Gastroesophageal sphincter (tissue), 4 donors: ENCODE results near the gene GABPB1. TPM values are rescaled to one million over a fixed set of nuclear protein-coding genes. Genes with fewer than 3 reads are reported as not detected.

ENCODE experiments used
- ATAC-seq: fragments of 150-250 bp; one replicate; pipeline ENCODE4 v1.9.1; 2016; ENCODE audit warnings: mild to moderate bottlenecking, moderate library complexity
- H3K27ac ChIP-seq, 4 donors: fragments of 200-600 bp; sonication (generic) in 3 of 4; 1 replicate in 3 of 4; 2 replicates in 1 of 4; pipeline ENCODE4 v1.5.1; 2016 to 2019
- H3K27me3 ChIP-seq: fragments of 200-600 bp; sonication (generic); one replicate; pipeline ENCODE4 v1.5.1; 2019
- H3K36me3 ChIP-seq, 2 donors: fragments of 200-600 bp; sonication (generic); one replicate each; pipeline ENCODE4 v1.5.1; 2019; ENCODE audit warnings: control low read depth in 1 of 2
- H3K4me1 ChIP-seq, 3 donors: fragments of 200-600 bp; sonication (generic); 1 replicate in 2 of 3; 2 replicates in 1 of 3; pipeline ENCODE4 v1.5.1; 2016 to 2019; ENCODE audit warnings: control low read depth in 2 of 3
- H3K4me3 ChIP-seq, 2 donors: fragments of 200-600 bp; sonication (generic); one replicate each; pipeline ENCODE4 v1.5.1; 2019; ENCODE audit warnings: mild to moderate bottlenecking in 1 of 2, moderate library complexity in 1 of 2
- H3K9me3 ChIP-seq, 3 donors: fragments of 200-600 bp; sonication (generic); one replicate each; pipeline ENCODE4 v1.5.1; 2017 to 2019; ENCODE audit warnings: control low read depth in 2 of 3
- CTCF ChIP-seq, 4 experiments: fragments of 200-600 bp in 2 of 4; fragments of 450-650 bp in 2 of 4; sonication (generic) in 1 of 4; IDR thresholded peaks; one replicate each; pipeline ENCODE4 v1.5.1; 2017 to 2019; ENCODE audit warnings: antibody characterized with exemption in 4 of 4, mild to moderate bottlenecking in 2 of 4, moderate library complexity in 2 of 4
- EP300 ChIP-seq: sonication (generic); formaldehyde crosslinking; IDR thresholded peaks from one replicate; pipeline ENCODE4 v1.6.1; 2017; ENCODE audit warnings: antibody characterized with exemption, mild to moderate bottlenecking
- POLR2A ChIP-seq, 2 donors: fragments of 450-650 bp; IDR thresholded peaks; one replicate each; pipeline ENCODE4 v1.6.1; 2017; ENCODE audit warnings: antibody characterized with exemption in 2 of 2, mild to moderate bottlenecking in 2 of 2, moderate library complexity in 1 of 2
- POLR2AphosphoS5 ChIP-seq: sonication (generic); formaldehyde crosslinking; IDR thresholded peaks from one replicate; pipeline ENCODE4 v1.6.1; 2017; ENCODE audit warnings: antibody characterized with exemption
- WGBS, 2 donors: methylation state at CpG; one replicate each; pipeline ENCODE4 v1.1.5; 2018; ENCODE audit warnings: low coverage in 1 of 2; 5-methylcytosine and 5-hydroxymethylcytosine counted together
- total RNA-seq, 4 donors: library from RNA; depleted of rRNA; stranded (reverse); fragments of >200 nt; gene quantifications; one replicate each; pipeline ENCODE4 v1.1.0, GENCODE V29; 2016

Gene GABPB1
- total RNA-seq, 4 donors from 2014 or later, result 15.8 to 26.1 (median 17.8) TPM

- H3K27ac ChIP-seq, result no peak overlapping the region
- no peak for ATAC-seq
- peaks cover 0 to 43% of the 10 kb centered on the region in 2 donors for H3K36me3 ChIP-seq
- TF ChIP-seq CTCF (IDR thresholded peaks at IDR 0.05) (no peak), POLR2AphosphoS5 (no peak), POLR2A (IDR thresholded peaks at IDR 0.05) (no peak), EP300 (no peak)
- H3K9me3 ChIP-seq, result no peaks in the 10 kb centered on the region
- WGBS, 2 donors, result 40 to 88% methylated on average over 1 of the region's 2 CpGs
- no peaks in the 10 kb centered on the region for H3K27me3 ChIP-seq
- no peak overlapping the region for H3K4me3 ChIP-seq
- H3K4me1 ChIP-seq, result no peaks in the 10 kb centered on the region
These were observed 8.6 kb upstream of the GABPB1 start for GRCh38 chr15:50363612-50364011.

DNA sequence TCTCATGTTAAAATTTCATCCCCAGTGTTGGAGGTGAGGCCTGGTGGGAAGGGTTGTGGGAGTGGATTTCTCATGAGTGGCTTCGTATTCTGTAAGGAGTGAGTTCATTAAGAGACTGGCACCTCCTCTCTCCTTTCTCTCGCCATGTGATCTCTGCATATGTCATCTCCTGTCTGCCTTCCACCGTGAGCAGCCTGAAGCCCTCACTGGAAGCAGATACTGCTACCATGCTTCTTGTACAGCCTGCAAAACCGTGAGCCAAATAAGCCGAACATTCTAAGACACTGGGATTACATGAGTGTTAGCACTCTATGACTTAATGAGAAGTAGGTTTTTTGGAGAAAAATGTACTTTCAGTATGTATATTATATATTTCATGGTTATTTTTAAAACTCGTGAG lies 6.8 kb upstream of the GABPB1 start:
- Histone ChIP-seq H3K4me1 (peaks cover 0 to 7% (median 5%) of the 10 kb centered on the region in 3 donors), H3K36me3 (peaks cover 0 to 49% of the 10 kb centered on the region in 2 donors), H3K27me3 (no peaks in the 10 kb centered on the region), H3K9me3 (no peaks in the 10 kb centered on the region), H3K4me3 (no peak overlapping the region), H3K27ac (no peak overlapping the region)
- ATAC-seq, result no peak
- no peak for TF ChIP-seq CTCF (IDR thresholded peaks at IDR 0.05)
- TF ChIP-seq POLR2A (IDR thresholded peaks at IDR 0.05), result no peak
- WGBS, 2 donors, result 80 to 83% methylated on average over 6 of the region's 6 CpGs

- H3K27ac ChIP-seq, result no peak overlapping the region
- ATAC-seq, result no peak
- TF ChIP-seq POLR2A (IDR thresholded peaks at IDR 0.05), result no peak
- H3K9me3 ChIP-seq, result no peaks in the 10 kb centered on the region
- peaks cover 0 to 49% of the 10 kb centered on the region in 2 donors for H3K36me3 ChIP-seq
- WGBS, 2 donors, result 69% methylated on average over 1 of the region's 1 CpG; no CpG with 5 or more reads in 1 of the 2 donors
- H3K4me3 ChIP-seq, result no peak overlapping the region
- peaks cover 0 to 19% (median 11%) of the 10 kb centered on the region in 3 donors for H3K4me1 ChIP-seq
- no peaks in the 10 kb centered on the region for H3K27me3 ChIP-seq
These were observed 3.8 kb upstream of the GABPB1 start for GRCh38 chr15:50358845-50359244.

DNA sequence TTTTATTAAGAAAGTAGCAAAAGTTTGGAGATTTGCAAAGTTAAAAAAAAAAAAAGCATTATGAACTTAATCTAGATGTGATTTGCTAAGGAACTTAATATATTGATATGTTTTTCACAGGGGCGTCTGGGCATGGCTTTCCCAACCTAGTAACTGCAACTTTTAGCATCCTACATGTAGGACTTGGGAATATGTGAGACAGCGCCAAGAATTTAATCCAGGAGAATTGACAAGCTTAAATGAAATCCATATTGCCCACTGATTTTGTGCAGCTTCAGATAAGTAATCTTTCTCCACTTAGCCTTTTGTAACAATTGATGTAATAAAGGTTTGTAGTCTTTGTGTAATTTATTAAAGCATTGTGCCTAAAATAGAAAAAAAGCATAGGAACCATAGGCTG lies 982 bp upstream of the GABPB1 start:
- Histone ChIP-seq H3K4me1 (peaks cover 0 to 42% (median 23%) of the 10 kb centered on the region in 3 donors), H3K36me3 (peaks cover 0 to 28% of the 10 kb centered on the region in 2 donors), H3K27ac (peak overlapping the region in 3 of 4 donors; percentile 93 to 99 (median 99)), H3K4me3 (peak overlapping the region; percentile 96), H3K27me3 (no peaks in the 10 kb centered on the region), H3K9me3 (no peaks in the 10 kb centered on the region)
- WGBS, 2 donors, result 7 to 17% methylated on average over 2 of the region's 2 CpGs
- no peak for ATAC-seq
- TF ChIP-seq CTCF (IDR thresholded peaks at IDR 0.05) (no peak), POLR2AphosphoS5 (no peak), POLR2A (IDR thresholded peaks at IDR 0.05) (no peak), EP300 (no peak)

- Histone ChIP-seq H3K27me3 (no peaks in the 10 kb centered on the region), H3K4me1 (peaks cover 0 to 46% (median 23%) of the 10 kb centered on the region in 3 donors), H3K9me3 (no peaks in the 10 kb centered on the region), H3K36me3 (peaks cover 0 to 25% of the 10 kb centered on the region in 2 donors), H3K27ac (peak overlapping the region; percentile 93 to 99 (median 98)), H3K4me3 (peak overlapping the region; percentile 96)
- TF ChIP-seq POLR2A (IDR thresholded peaks at IDR 0.05) (no peak), CTCF (IDR thresholded peaks at IDR 0.05) (no peak), POLR2AphosphoS5 (no peak), EP300 (no peak)
- ATAC-seq, result no peak
- 3 to 4% methylated on average over 2 to 6 of the region's 8 CpGs for WGBS, 2 donors
These were observed 564 bp upstream of the GABPB1 start for GRCh38 chr15:50355619-50355905.
